ENCODE measurements around the gene CADM1.

CADM1 gene

GRCh38 chr11:115145324-115145723 is 358.9 kb downstream of the CADM1 start:
- Mint-ChIP-seq H3K27me3 (peaks cover 0 to 38% of the 10 kb centered on the region in 2 donors), H3K27ac (no peak overlapping the region)

GRCh38 chr11:115144914-115145313 is 359.3 kb downstream of the CADM1 start:
- Mint-ChIP-seq H3K9me3 (peaks cover 4 to 11% of the 10 kb centered on the region in 2 donors), H3K27ac (no peak overlapping the region), H3K4me1 (ENCODE audit: low read depth in 2 of 2) (peaks cover 0 to 8% of the 10 kb centered on the region in 2 donors), H3K27me3 (peaks cover 0 to 42% of the 10 kb centered on the region in 2 donors), H3K4me3 (no peak overlapping the region), H3K36me3 (ENCODE audit: insufficient read depth) (no peaks in the 10 kb centered on the region)
- DNase-seq (no peak), ATAC-seq (replicated peaks) (no peak)

More at GRCh38 chr11:115145324-115145723, 358.9 kb downstream of the CADM1 start:
- H3K9me3 Mint-ChIP-seq: peaks cover 4 to 11% of the 10 kb centered on the region in 2 donors
- H3K4me3 Mint-ChIP-seq: no peak overlapping the region
- H3K4me1 Mint-ChIP-seq (ENCODE audit: low read depth in 2 of 2): peaks cover 0 to 8% of the 10 kb centered on the region in 2 donors
- ATAC-seq (replicated peaks): no peak
- no peaks in the 10 kb centered on the region for H3K36me3 Mint-ChIP-seq (ENCODE audit: insufficient read depth)
- no peak for DNase-seq

GRCh38 chr11:115144014-115144413 is 360.2 kb downstream of the CADM1 start:
- Mint-ChIP-seq H3K27me3 (peaks cover 5 to 48% of the 10 kb centered on the region in 2 donors), H3K27ac (no peak overlapping the region), H3K36me3 (ENCODE audit: insufficient read depth) (no peaks in the 10 kb centered on the region), H3K9me3 (peaks cover 4 to 11% of the 10 kb centered on the region in 2 donors), H3K4me3 (no peak overlapping the region), H3K4me1 (ENCODE audit: low read depth in 2 of 2) (peaks cover 3 to 8% of the 10 kb centered on the region in 2 donors)
- no peak for DNase-seq
- no peak for ATAC-seq (replicated peaks)

GRCh38 chr11:115141231-115142114 is 362.7 kb downstream of the CADM1 start:
- Mint-ChIP-seq H3K27me3 (peaks cover 5 to 48% of the 10 kb centered on the region in 2 donors), H3K36me3 (ENCODE audit: insufficient read depth) (no peaks in the 10 kb centered on the region), H3K27ac (no peak overlapping the region), H3K4me1 (ENCODE audit: low read depth in 2 of 2) (peaks cover 0 to 3% of the 10 kb centered on the region in 2 donors), H3K9me3 (peaks cover 0 to 1% of the 10 kb centered on the region in 2 donors), H3K4me3 (no peak overlapping the region)
- ATAC-seq (replicated peaks): no peak
- DNase-seq: no peak

- DNase-seq (no peak), ATAC-seq (replicated peaks) (no peak)
- Mint-ChIP-seq H3K27me3 (peaks cover 5 to 17% of the 10 kb centered on the region in 2 donors), H3K27ac (no peak overlapping the region), H3K4me3 (no peak overlapping the region), H3K36me3 (ENCODE audit: insufficient read depth) (no peaks in the 10 kb centered on the region), H3K4me1 (ENCODE audit: low read depth in 2 of 2) (peaks cover 0 to 3% of the 10 kb centered on the region in 2 donors), H3K9me3 (no peaks in the 10 kb centered on the region)
Observed at GRCh38 chr11:115135936-115136335, 368.3 kb downstream of the CADM1 start.

- Mint-ChIP-seq H3K4me1 (ENCODE audit: low read depth in 2 of 2) (peaks cover 0 to 3% of the 10 kb centered on the region in 2 donors), H3K27ac (no peak overlapping the region), H3K4me3 (no peak overlapping the region), H3K36me3 (ENCODE audit: insufficient read depth) (no peaks in the 10 kb centered on the region), H3K27me3 (peaks cover 5 to 7% of the 10 kb centered on the region in 2 donors), H3K9me3 (no peaks in the 10 kb centered on the region)
- no peak for DNase-seq
- no peak for ATAC-seq (replicated peaks)
Observed at GRCh38 chr11:115134926-115135325, 369.3 kb downstream of the CADM1 start.

GRCh38 chr11:115133475-115134209 is 370.6 kb downstream of the CADM1 start:
- H3K4me1 Mint-ChIP-seq (ENCODE audit: low read depth in 2 of 2): no peaks in the 10 kb centered on the region
- no peaks in the 10 kb centered on the region for H3K36me3 Mint-ChIP-seq (ENCODE audit: insufficient read depth)
- ATAC-seq (replicated peaks) (no peak), DNase-seq (no peak)
- H3K27me3 Mint-ChIP-seq: peaks cover 0 to 9% of the 10 kb centered on the region in 2 donors
- no peak overlapping the region for H3K27ac Mint-ChIP-seq
- no peaks in the 10 kb centered on the region for H3K9me3 Mint-ChIP-seq
- H3K4me3 Mint-ChIP-seq: no peak overlapping the region

- Mint-ChIP-seq H3K4me1 (ENCODE audit: low read depth in 2 of 2) (no peaks in the 10 kb centered on the region), H3K27me3 (peaks cover 0 to 17% of the 10 kb centered on the region in 2 donors), H3K4me3 (no peak overlapping the region), H3K9me3 (no peaks in the 10 kb centered on the region), H3K36me3 (ENCODE audit: insufficient read depth) (no peaks in the 10 kb centered on the region), H3K27ac (no peak overlapping the region)
- ATAC-seq (replicated peaks): no peak
- DNase-seq: peak in 1 of 3 experiments; percentile 4
Observed at GRCh38 chr11:115132436-115133228, 371.6 kb downstream of the CADM1 start.

- peaks cover 0 to 1% of the 10 kb centered on the region in 2 donors for H3K4me1 Mint-ChIP-seq (ENCODE audit: low read depth in 2 of 2)
- H3K9me3 Mint-ChIP-seq: no peaks in the 10 kb centered on the region
- H3K4me3 Mint-ChIP-seq: no peak overlapping the region
- no peak overlapping the region for H3K27ac Mint-ChIP-seq
- DNase-seq: no peak
- peaks cover 0 to 17% of the 10 kb centered on the region in 2 donors for H3K27me3 Mint-ChIP-seq
- no peaks in the 10 kb centered on the region for H3K36me3 Mint-ChIP-seq (ENCODE audit: insufficient read depth)
- ATAC-seq (replicated peaks): no peak
Observed at GRCh38 chr11:115129473-115130289, 374.5 kb downstream of the CADM1 start.

- H3K27me3 Mint-ChIP-seq: peaks cover 0 to 17% of the 10 kb centered on the region in 2 donors
- no peak for DNase-seq
- no peaks in the 10 kb centered on the region for H3K9me3 Mint-ChIP-seq
- H3K27ac Mint-ChIP-seq: no peak overlapping the region
- no peak for ATAC-seq (replicated peaks)
- H3K36me3 Mint-ChIP-seq (ENCODE audit: insufficient read depth): no peaks in the 10 kb centered on the region
- H3K4me3 Mint-ChIP-seq: no peak overlapping the region
- peaks cover 0 to 1% of the 10 kb centered on the region in 2 donors for H3K4me1 Mint-ChIP-seq (ENCODE audit: low read depth in 2 of 2)
Observed at GRCh38 chr11:115128226-115128625, 376.0 kb downstream of the CADM1 start.

GRCh38 chr11:115127790-115128189 is 376.4 kb downstream of the CADM1 start:
- ATAC-seq (replicated peaks) (no peak), DNase-seq (no peak)
- no peak overlapping the region for H3K27ac Mint-ChIP-seq
- H3K36me3 Mint-ChIP-seq (ENCODE audit: insufficient read depth): no peaks in the 10 kb centered on the region
- H3K9me3 Mint-ChIP-seq: no peaks in the 10 kb centered on the region
- H3K27me3 Mint-ChIP-seq: peaks cover 0 to 17% of the 10 kb centered on the region in 2 donors
- H3K4me3 Mint-ChIP-seq: no peak overlapping the region
- H3K4me1 Mint-ChIP-seq (ENCODE audit: low read depth in 2 of 2): peaks cover 0 to 1% of the 10 kb centered on the region in 2 donors

GRCh38 chr11:115126515-115127208 is 377.6 kb downstream of the CADM1 start:
- DNase-seq (no peak), ATAC-seq (replicated peaks) (no peak)
- no peaks in the 10 kb centered on the region for H3K9me3 Mint-ChIP-seq
- H3K36me3 Mint-ChIP-seq (ENCODE audit: insufficient read depth): no peaks in the 10 kb centered on the region
- no peak overlapping the region for H3K27ac Mint-ChIP-seq
- no peak overlapping the region for H3K4me3 Mint-ChIP-seq
- H3K27me3 Mint-ChIP-seq: peaks cover 0 to 20% of the 10 kb centered on the region in 2 donors
- H3K4me1 Mint-ChIP-seq (ENCODE audit: low read depth in 2 of 2): peaks cover 0 to 1% of the 10 kb centered on the region in 2 donors

All from effector memory CD8-positive, alpha-beta T cell (primary cell).